DOHH2 (cell line): ENCODE data around the gene POP4.

ENCODE experiments used
- EZH2phosphoT487 ChIP-seq: fragments of 200-600 bp; sonication (generic); IDR thresholded peaks from 2 replicates; pipeline ENCODE4 v1.6.1; 2017; ENCODE audit warnings: borderline replicate concordance, mild to moderate bottlenecking, antibody characterized with exemption, low read length, moderate library complexity, mixed read lengths
- TF ChIP-seq, protein P1 (sequence below): fragments of 200-600 bp; sonication (generic); IDR thresholded peaks from one replicate; pipeline ENCODE4 v1.5.1; 2014; ENCODE audit warnings: antibody characterized with exemption, mild to moderate bottlenecking, low read depth, low read length; ENCODE audit not compliant: poor library complexity, severe bottlenecking

DNA sequence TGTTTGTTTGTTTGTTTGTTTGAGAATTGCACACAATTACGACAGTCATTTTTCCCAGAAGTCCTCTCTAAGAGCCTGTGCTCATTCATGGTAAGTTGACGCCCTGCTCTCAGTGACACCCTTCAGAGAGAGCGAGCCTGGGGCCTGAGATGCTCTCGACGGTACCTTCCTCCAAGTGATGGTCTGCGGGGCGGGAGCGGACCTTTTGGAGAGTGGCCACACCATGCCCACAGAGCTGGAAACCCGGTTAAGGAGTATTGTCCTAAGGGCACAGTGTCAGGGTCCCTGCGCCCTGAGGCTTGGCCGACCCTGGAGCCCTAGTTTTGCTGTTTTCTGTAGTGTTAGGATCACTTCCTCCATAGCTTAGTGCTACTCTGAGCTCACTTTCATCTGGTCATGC, 3.6 kb downstream of the POP4 start:
- TF ChIP-seq, protein P1, sequence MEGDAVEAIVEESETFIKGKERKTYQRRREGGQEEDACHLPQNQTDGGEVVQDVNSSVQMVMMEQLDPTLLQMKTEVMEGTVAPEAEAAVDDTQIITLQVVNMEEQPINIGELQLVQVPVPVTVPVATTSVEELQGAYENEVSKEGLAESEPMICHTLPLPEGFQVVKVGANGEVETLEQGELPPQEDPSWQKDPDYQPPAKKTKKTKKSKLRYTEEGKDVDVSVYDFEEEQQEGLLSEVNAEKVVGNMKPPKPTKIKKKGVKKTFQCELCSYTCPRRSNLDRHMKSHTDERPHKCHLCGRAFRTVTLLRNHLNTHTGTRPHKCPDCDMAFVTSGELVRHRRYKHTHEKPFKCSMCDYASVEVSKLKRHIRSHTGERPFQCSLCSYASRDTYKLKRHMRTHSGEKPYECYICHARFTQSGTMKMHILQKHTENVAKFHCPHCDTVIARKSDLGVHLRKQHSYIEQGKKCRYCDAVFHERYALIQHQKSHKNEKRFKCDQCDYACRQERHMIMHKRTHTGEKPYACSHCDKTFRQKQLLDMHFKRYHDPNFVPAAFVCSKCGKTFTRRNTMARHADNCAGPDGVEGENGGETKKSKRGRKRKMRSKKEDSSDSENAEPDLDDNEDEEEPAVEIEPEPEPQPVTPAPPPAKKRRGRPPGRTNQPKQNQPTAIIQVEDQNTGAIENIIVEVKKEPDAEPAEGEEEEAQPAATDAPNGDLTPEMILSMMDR = no peak
- no peak for TF ChIP-seq EZH2phosphoT487
